GM18505 (cell line): ENCODE results near the gene ING5.
"Not testable (repeated sequence)": the region's sequence is repeated elsewhere in the genome, so short reads cannot be mapped to it uniquely, and the experiment has no call there.

Experiments
- ATAC-seq: cut with Tn5 transposase; IDR thresholded peaks from one replicate; pipeline ENCODE4 v1.9.1; 2021; ENCODE audit not compliant: unreplicated experiment
- POLR2A ChIP-seq: IDR thresholded peaks from 4 replicates; pipeline ENCODE4 v1.6.1; 2011; ENCODE audit warnings: borderline replicate concordance; ENCODE audit not compliant: insufficient read depth, insufficient read length; ENCODE audit errors: extremely low read depth

ING5 gene

GRCh38 chr2:241701399-241702154 lies at the start of gene ING5:
Gene ING5, plus strand, starts transcription at chr2:241702039. Its CDS starts 27 bp downstream, at chr2:241702066.
- peak; percentile 70 for TF ChIP-seq POLR2A
- ATAC-seq = peak; percentile 51

DNA sequence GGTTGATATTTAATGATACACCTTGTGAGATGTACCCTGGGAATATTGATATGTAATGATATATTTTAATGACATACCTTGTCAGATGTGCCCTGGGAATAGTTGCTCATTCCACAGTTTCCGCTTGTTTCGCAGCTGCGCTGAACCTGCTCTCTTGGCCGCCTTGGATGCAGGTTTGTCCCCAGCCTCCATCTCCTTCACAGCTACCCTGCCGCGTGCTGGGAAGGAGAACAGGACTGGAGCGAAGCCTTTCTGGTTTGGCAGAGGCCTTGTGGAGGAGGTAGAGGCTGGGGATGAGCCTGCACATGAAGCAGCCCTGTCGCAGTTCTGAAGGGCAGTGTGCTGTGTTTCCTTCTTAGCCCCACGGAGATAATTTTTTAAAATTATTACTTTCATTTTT lies 49.7 kb upstream of the ING5 start:
- TF ChIP-seq POLR2A = no peak
- ATAC-seq = no peak

- no peak for TF ChIP-seq POLR2A
- no peak for ATAC-seq
Measured at GRCh38 chr2:241652722-241653121, 49.1 kb upstream of the ING5 start.

DNA sequence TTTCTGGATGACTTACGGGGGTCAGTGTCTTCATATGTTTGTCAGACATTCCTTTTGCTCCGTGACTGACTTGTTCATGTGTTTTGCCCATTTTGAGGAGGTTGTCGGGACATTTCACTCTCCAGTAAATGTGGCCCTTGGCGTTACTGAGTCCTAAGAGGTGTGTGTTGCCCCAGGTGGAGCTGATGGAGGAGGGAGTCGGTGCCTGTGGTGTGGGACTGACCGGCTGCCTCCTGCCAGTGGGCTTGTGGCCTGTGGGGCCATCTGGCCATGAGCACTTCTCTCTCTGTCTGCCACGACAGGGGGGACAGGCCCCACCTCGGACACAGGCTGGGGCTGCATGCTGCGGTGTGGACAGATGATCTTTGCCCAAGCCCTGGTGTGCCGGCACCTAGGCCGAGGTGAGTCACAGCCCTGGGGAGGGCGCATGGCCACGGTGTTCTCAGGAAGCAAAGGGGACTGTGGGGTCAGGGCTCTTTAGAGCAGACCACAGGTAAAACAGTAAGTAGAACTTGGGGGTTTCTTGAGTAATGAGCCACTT lies 48.6 kb upstream of the ING5 start:
- no peak for TF ChIP-seq POLR2A

GRCh38 chr2:241654551-241654950 lies 47.3 kb upstream of the ING5 start:
- ATAC-seq = no peak
- TF ChIP-seq POLR2A = no peak

More for the DNA sequence above, 48.6 kb upstream of the ING5 start:
- ATAC-seq = no peak

GRCh38 chr2:241655516-241656189 lies 46.2 kb upstream of the ING5 start:
- no peak for TF ChIP-seq POLR2A
- ATAC-seq = no peak

- ATAC-seq = no peak
- TF ChIP-seq POLR2A = no peak
Measured at GRCh38 chr2:241656190-241656741, 45.6 kb upstream of the ING5 start.

- TF ChIP-seq POLR2A = no peak
- no peak for ATAC-seq
Measured at GRCh38 chr2:241657786-241658254, 44.0 kb upstream of the ING5 start.

- no peak for ATAC-seq
- no peak for TF ChIP-seq POLR2A
Measured at GRCh38 chr2:241658296-241658695, 43.5 kb upstream of the ING5 start.

GRCh38 chr2:241659150-241659739 lies 42.6 kb upstream of the ING5 start:
- no peak for ATAC-seq
- TF ChIP-seq POLR2A = no peak

DNA sequence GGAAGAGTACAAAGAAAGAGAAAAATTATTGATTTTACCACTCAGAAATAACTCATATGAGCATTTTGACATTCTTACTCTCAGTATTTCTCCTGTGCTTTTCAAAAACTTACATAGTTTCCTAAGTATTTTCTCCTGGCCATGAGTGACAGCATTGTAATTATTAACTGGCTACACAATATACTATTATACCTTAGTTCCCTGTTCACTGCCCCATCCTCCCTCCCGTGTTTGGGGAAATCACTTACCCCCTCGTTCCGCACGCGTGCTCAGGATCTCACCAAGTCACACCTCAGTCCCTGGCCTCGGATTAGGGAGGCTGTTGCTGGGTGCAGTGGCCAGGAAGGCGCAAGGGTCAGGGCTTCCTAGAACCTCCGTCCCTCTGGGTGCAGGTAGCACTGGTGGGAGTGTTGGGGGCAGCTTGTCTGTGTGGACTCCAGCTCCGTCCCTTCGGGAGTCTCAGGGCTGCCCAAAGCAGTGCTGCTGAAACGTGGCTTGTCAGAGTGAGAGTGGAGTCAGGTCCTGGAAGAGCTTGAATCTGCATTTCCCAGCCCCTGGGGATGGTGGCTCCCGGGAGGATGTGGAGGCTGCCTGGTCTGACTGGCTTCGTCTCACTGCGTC lies 41.1 kb upstream of the ING5 start:
- TF ChIP-seq POLR2A = no peak
- ATAC-seq = no peak

- not testable (repeated sequence) for ATAC-seq
Measured at GRCh38 chr2:241662731-241663130, 39.1 kb upstream of the ING5 start.

DNA sequence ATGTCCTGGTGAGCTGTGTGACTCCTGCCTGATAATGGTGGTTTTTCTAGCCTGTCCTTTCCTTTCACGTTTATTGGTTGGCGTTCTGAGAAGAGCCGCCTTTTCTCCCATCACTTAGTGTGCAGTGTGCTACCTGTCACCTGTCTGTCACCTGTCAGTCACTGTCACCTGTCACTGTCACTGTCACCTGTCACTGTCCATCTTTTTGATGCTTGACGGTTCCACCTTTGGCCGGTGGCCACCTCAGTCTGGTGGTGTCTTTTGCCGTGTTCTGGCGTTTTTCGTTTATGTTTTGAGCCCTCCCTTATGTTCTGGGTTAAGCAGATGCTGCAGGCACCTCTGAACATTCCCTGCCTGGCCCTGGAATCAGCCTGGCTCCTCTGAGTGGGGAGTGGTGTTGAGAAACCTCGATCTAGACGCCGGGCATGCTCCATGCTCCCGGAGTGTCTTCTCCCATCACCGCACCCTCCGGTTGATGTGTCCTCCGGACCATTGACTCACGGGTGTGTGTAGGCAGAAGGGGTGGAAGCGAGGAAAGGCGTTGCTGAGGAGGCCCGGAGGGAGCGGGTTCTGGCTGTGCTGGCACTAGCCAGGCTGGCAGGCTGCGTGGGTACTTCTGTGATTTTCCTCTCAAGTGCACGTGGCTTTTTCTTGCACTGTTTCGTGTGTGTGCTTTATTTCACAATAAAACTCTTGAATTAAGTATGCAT lies 36.0 kb upstream of the ING5 start:
- no peak for TF ChIP-seq POLR2A
- no peak for ATAC-seq
